ENCODE measurements around the gene HNF1A. TPM values are rescaled to one million over a fixed set of nuclear protein-coding genes. Genes with fewer than 3 reads are reported as not detected.
A peak's percentile ranks its signal among the peaks of the same experiment; 100 is the strongest.

HNF1A gene
- total and polyA plus RNA-seq, 2 of the 13 experiments (the other 11 are each of a cell fraction or from before 2014, with no cell fraction given), result 13.4 to 34.7 TPM

DNA sequence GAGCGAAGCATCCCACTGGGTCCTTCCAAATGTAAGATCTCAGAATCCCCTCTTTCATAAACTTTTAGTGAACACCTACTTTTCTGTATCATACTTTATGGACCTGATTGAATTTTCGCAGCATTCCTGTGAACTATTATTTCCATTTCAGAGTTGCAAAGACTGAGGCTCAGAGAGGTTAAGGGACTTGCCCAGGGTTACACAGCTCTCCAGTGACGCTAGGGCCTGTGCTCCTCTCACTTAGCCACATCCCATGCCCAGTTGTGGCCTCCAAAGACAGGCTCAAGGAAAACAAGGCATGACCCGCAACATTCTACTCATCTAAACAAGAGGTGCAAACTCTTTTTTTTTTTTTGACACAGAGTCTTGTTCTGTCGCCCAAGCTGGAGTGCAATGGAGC is 48.3 kb upstream of the HNF1A start:
- Histone ChIP-seq H3K4me1 (ENCODE audit: insufficient read depth, low read length) (peaks cover 32% of the 10 kb centered on the region), H3K4me2 (ENCODE audit: low read depth, low read length) (no peak overlapping the region), H3K9me3 (ENCODE audit: low read length) (no peaks in the 10 kb centered on the region), H3K27me3 (ENCODE audit: control insufficient read depth in 1 of 2, insufficient read depth in 2 of 2, low read length in 2 of 2) (no peaks in the 10 kb centered on the region; a peak in 1 of 5 replicates), H3K9ac (ENCODE audit: insufficient read depth, low read depth, low read length) (no peak overlapping the region), H2AFZ (ENCODE audit: low read length) (no peak overlapping the region), H3K4me3 (replicated peaks in 1 of 3; ENCODE audit: insufficient read depth in 1 of 3, low read depth in 2 of 3, low read length in 3 of 3) (no peak overlapping the region), H3K79me2 (ENCODE audit: insufficient read depth, low read length) (no peaks in the 10 kb centered on the region), H3K36me3 (replicated peaks in 1 of 2; ENCODE audit: control insufficient read depth in 1 of 2, insufficient read depth in 2 of 2, low read length in 2 of 2) (no peaks in the 10 kb centered on the region), H3K27ac (ENCODE audit: extremely low read length, insufficient read depth, low read length) (no peak overlapping the region), H4K20me1 (ENCODE audit: insufficient read depth, low read length) (no peaks in the 10 kb centered on the region)
- FAIRE-seq, result no peak
- ChIA-PET POLR2A (interaction anchor here (1.5 kb wide), 1 partner anchor 23 kb away, joined by 5 read pairs; no protein-coding TSS in a partner anchor), CTCF (ENCODE audit: low intra/inter-chr PET ratio, low total read pairs) (no interaction called here)
- peak; percentile 28; the same call in 1 of the 2 replicates for TF ChIP-seq ZNF629 (CRISPR knock-in tag; conservative IDR thresholded peaks at IDR 0.05)
- TF ChIP-seq TOPORS (CRISPR knock-in tag; IDR thresholded peaks at IDR 0.05), result no peak
- peak; percentile 61; the same call in 1 of the 2 replicates for TF ChIP-seq ZNF768 (CRISPR knock-in tag; IDR thresholded peaks at IDR 0.05)
- WGBS (ENCODE audit: low lambda C conversion rate), result 43% methylated on average over 5 of the region's 5 CpGs
- ATAC-seq, result no peak
- in situ Hi-C loops (cut with HindIII; ENCODE audit: extremely low pct_ligation_motif_present, low pct_unique_long_range_greater_than_20kb), result no loop called here
- intact Hi-C loops (cut with micrococcal nuclease; ENCODE audit: unreplicated experiment), result no loop called here
- no peak for DNase-seq (ENCODE audit: low spot score)
- BruUV-seq (replicated peaks), result no TSS peak

- no peak for DNase-seq (ENCODE audit: low spot score)
Observed at GRCh38 chr12:120932058-120932457, 46.3 kb upstream of the HNF1A start.

More at GRCh38 chr12:120932058-120932457, 46.3 kb upstream of the HNF1A start:
- Histone ChIP-seq H3K9me3 (ENCODE audit: low read length) (no peaks in the 10 kb centered on the region), H3K27me3 (ENCODE audit: control insufficient read depth in 1 of 2, insufficient read depth in 2 of 2, low read length in 2 of 2) (no peaks in the 10 kb centered on the region; a peak in 2 of 5 replicates), H3K4me1 (ENCODE audit: insufficient read depth, low read length) (peaks cover 24% of the 10 kb centered on the region), H3K27ac (ENCODE audit: extremely low read length, insufficient read depth, low read length) (no peak overlapping the region), H4K20me1 (ENCODE audit: insufficient read depth, low read length) (no peaks in the 10 kb centered on the region), H3K4me2 (ENCODE audit: low read depth, low read length) (peak overlapping the region; percentile 12), H3K36me3 (replicated peaks in 1 of 2; ENCODE audit: control insufficient read depth in 1 of 2, insufficient read depth in 2 of 2, low read length in 2 of 2) (no peaks in the 10 kb centered on the region), H3K4me3 (replicated peaks in 1 of 3; ENCODE audit: insufficient read depth in 1 of 3, low read depth in 2 of 3, low read length in 3 of 3) (no peak overlapping the region; a peak in 1 of 6 replicates), H2AFZ (ENCODE audit: low read length) (no peak overlapping the region), H3K79me2 (ENCODE audit: insufficient read depth, low read length) (no peaks in the 10 kb centered on the region), H3K9ac (ENCODE audit: insufficient read depth, low read depth, low read length) (no peak overlapping the region)
- ATAC-seq, result no peak
- FAIRE-seq, result no peak
- intact Hi-C loops (cut with micrococcal nuclease; ENCODE audit: unreplicated experiment), result no loop called here
- in situ Hi-C loops (cut with HindIII; ENCODE audit: extremely low pct_ligation_motif_present, low pct_unique_long_range_greater_than_20kb), result no loop called here
- WGBS (ENCODE audit: low lambda C conversion rate), result 32% methylated on average over 7 of the region's 7 CpGs
- CTCF ChIA-PET (ENCODE audit: low intra/inter-chr PET ratio, low total read pairs), result no interaction called here
- TF ChIP-seq TSC22D2 (CRISPR knock-in tag; IDR thresholded peaks at IDR 0.05; ENCODE audit: borderline replicate concordance) (no peak), ZNF460 (CRISPR knock-in tag; IDR thresholded peaks at IDR 0.05; ENCODE audit: borderline replicate concordance) (peak; percentile 28; the same call in 1 of the 2 replicates)
- BruUV-seq (replicated peaks), result no TSS peak
- POLR2A ChIA-PET, result interaction anchor here (0.7 to 0.9 kb wide), 2 partner anchors 49 to 301 kb away, joined by 3 to 4 read pairs; no protein-coding TSS in a partner anchor

All from HepG2 (cell line).